H9 (cell line): ENCODE data around the gene GET4. TPM values are rescaled to one million over a fixed set of nuclear protein-coding genes. Genes with fewer than 3 reads are reported as not detected.

ENCODE experiments used
- DNase-seq: peaks from one replicate; pipeline ENCODE4 v3.0.0-alpha.2; 2017
- H2AFZ ChIP-seq: one replicate; pipeline ENCODE4 v1.6.1; 2013; ENCODE audit warnings: mild to moderate bottlenecking, low read length, control low read depth, moderate library complexity
- H2AK5ac ChIP-seq: 2 replicates; pipeline ENCODE4 v1.6.1; 2013; ENCODE audit warnings: low read length, control low read depth, mixed read lengths; ENCODE audit not compliant: insufficient read length
- H2BK120ac ChIP-seq: one replicate; pipeline ENCODE4 v1.6.1; 2013; ENCODE audit warnings: low read depth, mild to moderate bottlenecking, low read length, control low read depth, inconsistent platforms; ENCODE audit not compliant: poor library complexity, severe bottlenecking
- H2BK12ac ChIP-seq: 2 replicates; pipeline ENCODE4 v1.6.1; 2013; ENCODE audit warnings: low read length, control low read depth, mixed read lengths, low read depth; ENCODE audit not compliant: insufficient read length
- H2BK15ac ChIP-seq: 2 replicates; pipeline ENCODE4 v1.6.1; 2013; ENCODE audit warnings: low read depth, low read length, control low read depth
- H2BK20ac ChIP-seq: one replicate; pipeline ENCODE4 v1.6.1; 2013; ENCODE audit warnings: low read depth, mild to moderate bottlenecking, low read length, control low read depth, inconsistent platforms; ENCODE audit not compliant: poor library complexity, severe bottlenecking
- H2BK5ac ChIP-seq: 2 replicates; pipeline ENCODE4 v1.6.1; 2013; ENCODE audit warnings: low read length, control low read depth, mixed read lengths; ENCODE audit not compliant: insufficient read length
- H3K14ac ChIP-seq: 2 replicates; pipeline ENCODE4 v1.6.1; 2013; ENCODE audit warnings: low read length, control low read depth; ENCODE audit not compliant: insufficient read depth
- H3K18ac ChIP-seq: 2 replicates; pipeline ENCODE4 v1.6.1; 2013; ENCODE audit warnings: low read depth, mild to moderate bottlenecking, mixed read lengths, low read length, control low read depth; ENCODE audit not compliant: insufficient read length
- H3K23ac ChIP-seq: 2 replicates; pipeline ENCODE4 v1.6.1; 2013; ENCODE audit warnings: low read length, control low read depth, mixed read lengths, low read depth; ENCODE audit not compliant: insufficient read length
- H3K23me2 ChIP-seq: 2 replicates; pipeline ENCODE4 v1.6.1; 2013; ENCODE audit warnings: low read depth, mild to moderate bottlenecking, mixed read lengths, low read length, control low read depth; ENCODE audit not compliant: insufficient read length, poor library complexity, severe bottlenecking
- H3K27ac ChIP-seq: 2 replicates; pipeline ENCODE4 v1.5.1; 2013; ENCODE audit warnings: low read length, control low read depth, mixed read lengths, low read depth; ENCODE audit not compliant: insufficient read length
- H3K27me3 ChIP-seq: 2 replicates; pipeline ENCODE4 v1.6.1; 2013; ENCODE audit warnings: low read length, control low read depth, inconsistent platforms; ENCODE audit not compliant: insufficient read depth
- H3K4ac ChIP-seq: 2 replicates; pipeline ENCODE4 v1.6.1; 2013; ENCODE audit warnings: low read depth, mild to moderate bottlenecking, control low read depth, inconsistent platforms, low read length, moderate library complexity
- H3K4me1 ChIP-seq: 2 replicates; pipeline ENCODE4 v1.6.1; 2013; ENCODE audit warnings: low read length, control low read depth, inconsistent platforms; ENCODE audit not compliant: insufficient read depth
- H3K4me2 ChIP-seq: 2 replicates; pipeline ENCODE4 v1.6.1; 2013; ENCODE audit warnings: low read length, control low read depth, mixed read lengths; ENCODE audit not compliant: insufficient read length, insufficient read depth
- H3K56ac ChIP-seq: 2 replicates; pipeline ENCODE4 v1.6.1; 2013; ENCODE audit warnings: low read depth, mild to moderate bottlenecking, mixed read lengths, low read length, control low read depth; ENCODE audit not compliant: insufficient read length
- H3K79me1 ChIP-seq: 2 replicates; pipeline ENCODE4 v1.6.1; 2013; ENCODE audit warnings: low read depth, mild to moderate bottlenecking, moderate library complexity, low read length, control low read depth, inconsistent platforms; ENCODE audit not compliant: insufficient read depth, poor library complexity, severe bottlenecking
- H3K79me2 ChIP-seq: 2 replicates; pipeline ENCODE4 v1.6.1; 2013; ENCODE audit warnings: low read length, control low read depth, inconsistent platforms; ENCODE audit not compliant: insufficient read depth
- H3K9ac ChIP-seq: 2 replicates; pipeline ENCODE4 v1.6.1; 2013; ENCODE audit warnings: low read length, control low read depth, mixed read lengths; ENCODE audit not compliant: insufficient read length; ENCODE audit errors: extremely low read depth
- H3K9me3 ChIP-seq: one replicate; pipeline ENCODE4 v1.6.1; 2013; ENCODE audit warnings: low read depth, low read length, inconsistent platforms; ENCODE audit not compliant: control insufficient read depth
- H3T11ph ChIP-seq: one replicate; pipeline ENCODE4 v1.6.1; 2013; ENCODE audit warnings: mild to moderate bottlenecking, low read length, control low read depth, inconsistent platforms
- H4K20me1 ChIP-seq: one replicate; pipeline ENCODE4 v1.6.1; 2013; ENCODE audit not compliant: control insufficient read depth, insufficient read length, insufficient read depth
- H4K5ac ChIP-seq: 2 replicates; pipeline ENCODE4 v1.6.1; 2013; ENCODE audit warnings: low read depth, mild to moderate bottlenecking, mixed read lengths, low read length, control low read depth; ENCODE audit not compliant: insufficient read length
- H4K8ac ChIP-seq: replicated peaks from 2 replicates; pipeline ENCODE4 v1.6.1; 2013; ENCODE audit warnings: low read length, control low read depth, mixed read lengths, low read depth; ENCODE audit not compliant: insufficient read length
- H4K91ac ChIP-seq: 2 replicates; pipeline ENCODE4 v1.6.1; 2013; ENCODE audit warnings: low read depth, mild to moderate bottlenecking, moderate library complexity, mixed read lengths, low read length, control low read depth; ENCODE audit not compliant: insufficient read length
- H3K27ac Mint-ChIP-seq, 3 experiments: 2 replicates in 2 of 3; 3 replicates in 1 of 3; pipeline ENCODE4 v1.8.0; 2020 to 2021; ENCODE audit warnings: mixed read lengths in 3 of 3, mild to moderate bottlenecking in 1 of 3, moderate library complexity in 1 of 3
- H3K27me3 Mint-ChIP-seq: 2 replicates; pipeline ENCODE4 v1.8.0; 2021; ENCODE audit warnings: low read depth, mild to moderate bottlenecking, moderate library complexity, mixed read lengths
- H3K36me3 Mint-ChIP-seq, 3 experiments: 2 replicates in 2 of 3; 3 replicates in 1 of 3; pipeline ENCODE4 v1.8.0; 2020 to 2021; ENCODE audit warnings: low read depth in 3 of 3, mixed read lengths in 3 of 3; ENCODE audit not compliant: insufficient read depth in 1 of 3
- H3K4me1 Mint-ChIP-seq, 2 experiments: 2 replicates each; pipeline ENCODE4 v1.8.0; 2020; ENCODE audit warnings: mixed read lengths in 2 of 2
- H3K4me3 Mint-ChIP-seq, 2 experiments: 2 replicates in 1 of 2; 3 replicates in 1 of 2; pipeline ENCODE4 v1.8.0; 2020 to 2021; ENCODE audit warnings: mild to moderate bottlenecking in 2 of 2, mixed read lengths in 2 of 2, moderate library complexity in 1 of 2
- H3K9me3 Mint-ChIP-seq, 2 experiments: 2 replicates in 1 of 2; 3 replicates in 1 of 2; pipeline ENCODE4 v1.8.0; 2020; ENCODE audit warnings: mild to moderate bottlenecking in 2 of 2, mixed read lengths in 2 of 2, moderate library complexity in 1 of 2
- CTCF ChIP-seq: fragments of 200-600 bp; sonication (generic); conservative IDR thresholded peaks from 3 replicates; pipeline ENCODE4 v1.8.0; 2021; ENCODE audit warnings: antibody characterized with exemption, mild to moderate bottlenecking
- WGBS: extraction: QIAGEN DNeasy Blood & Tissue Kit; methylation state at CpG from one replicate; pipeline ENCODE4 v1.1.7; 2013; ENCODE audit warnings: missing lambda C conversion rate, low lambda C conversion rate, mixed read lengths; ENCODE audit not compliant: insufficient read length; ENCODE audit errors: extremely low coverage; 5-methylcytosine and 5-hydroxymethylcytosine counted together
- total RNA-seq: library from RNA; stranded (reverse); gene quantifications from 2 replicates; pipeline ENCODE4 v1.2.1, GENCODE V29; 2021

GET4 gene
- total RNA-seq, 1 experiment from 2014 or later: 70.2 TPM

GRCh38 chr7:865921-866320 is 10.4 kb upstream of the GET4 start:
- Histone ChIP-seq H2BK20ac (no peak overlapping the region), H3K79me2 (no peaks in the 10 kb centered on the region), H3K14ac (no peak overlapping the region), H2BK15ac (no peak overlapping the region), H3K9me3 (no peaks in the 10 kb centered on the region), H3K18ac (no peak overlapping the region), H4K5ac (no peak overlapping the region), H4K91ac (no peak overlapping the region), H3K4ac (no peak overlapping the region), H3K4me1 (no peaks in the 10 kb centered on the region), H3K9ac (no peak overlapping the region), H3K27ac (no peak overlapping the region), H3K4me2 (no peak overlapping the region), H2BK12ac (no peak overlapping the region), H3K27me3 (no peaks in the 10 kb centered on the region), H3K79me1 (no peaks in the 10 kb centered on the region), H4K8ac (no peak overlapping the region), H4K20me1 (no peaks in the 10 kb centered on the region), H3K23ac (no peak overlapping the region), H3K56ac (no peak overlapping the region), H3T11ph (no peak overlapping the region), H2AFZ (no peak overlapping the region), H2BK120ac (no peak overlapping the region), H2AK5ac (no peak overlapping the region), H3K23me2 (no peaks in the 10 kb centered on the region), H2BK5ac (no peak overlapping the region)
- no peak for TF ChIP-seq CTCF
- Mint-ChIP-seq H3K27ac (no peak overlapping the region), H3K36me3 (peaks cover 56 to 85% (median 82%) of the 10 kb centered on the region in 3 experiments; a peak in 6 of 7 replicates), H3K27me3 (no peaks in the 10 kb centered on the region), H3K9me3 (no peaks in the 10 kb centered on the region; a peak in 1 of 5 replicates), H3K4me1 (no peaks in the 10 kb centered on the region), H3K4me3 (no peak overlapping the region)
- no CpG with 5 or more reads among the region's 25 CpGs for WGBS
- DNase-seq: no peak
